ENCODE measurements around the gene MACC1. TPM values are rescaled to one million over a fixed set of nuclear protein-coding genes. Genes with fewer than 3 reads are reported as not detected.

The MACC1 gene
- total and polyA plus RNA-seq, 5 donors from 2014 or later = 0.12 to 1.0 (median 0.21) TPM; not detected in 2

DNA sequence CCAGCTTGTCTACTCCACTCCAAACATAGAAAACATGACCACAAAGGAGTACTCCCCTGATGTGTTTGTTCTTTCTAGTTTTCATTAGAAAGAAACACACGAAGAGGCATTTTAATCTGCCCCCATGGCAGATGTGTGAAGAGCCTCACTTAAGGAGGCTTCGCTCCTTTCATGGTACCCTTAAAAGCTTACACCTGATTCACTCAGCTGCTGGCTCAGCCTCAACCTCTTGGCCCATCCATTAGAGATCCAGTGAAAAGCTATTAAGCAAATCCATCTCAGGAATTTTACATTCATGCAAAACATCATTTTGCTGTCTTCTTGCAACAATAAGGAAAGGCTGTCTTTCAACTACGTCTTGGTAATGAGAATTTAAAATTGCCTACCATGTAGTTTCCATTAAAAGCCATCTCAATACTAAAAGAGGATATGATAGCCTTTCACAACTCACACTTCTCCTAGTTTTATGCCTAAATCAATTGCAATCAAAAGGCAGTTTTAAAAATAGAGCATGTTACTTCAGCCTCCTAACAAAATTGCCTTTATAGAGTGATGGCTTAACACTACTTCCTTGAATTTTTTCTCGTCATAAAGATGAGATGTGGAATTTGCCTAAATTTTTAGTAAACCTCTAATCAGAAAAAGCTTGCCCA lies 22.7 kb downstream of the MACC1 start:
- DNase-seq (no peak), ATAC-seq (ENCODE audit: low read depth in 2 of 2) (no peak)
- H3K9me3 ChIP-seq (ENCODE audit: control insufficient read depth in 2 of 2, low read length in 2 of 2) = no peaks in the 10 kb centered on the region
- no peaks in the 10 kb centered on the region for H3K4me1 ChIP-seq (ENCODE audit: control insufficient read depth, insufficient read depth, low read length, poor library complexity, severe bottlenecking)
- H3K27ac ChIP-seq (ENCODE audit: insufficient read depth, low read length, poor library complexity, severe bottlenecking) = no peak overlapping the region
- Mint-ChIP-seq H3K27ac (no peak overlapping the region), H3K9me3 (peaks cover 0 to 8% (median 2%) of the 10 kb centered on the region in 7 donors), H3K4me3 (no peak overlapping the region), H3K27me3 (no peaks in the 10 kb centered on the region), H3K4me1 (peaks cover 0 to 3% (median 0%) of the 10 kb centered on the region in 4 donors), H3K36me3 (no peaks in the 10 kb centered on the region)
- no peaks in the 10 kb centered on the region for H3K27me3 ChIP-seq (ENCODE audit: control insufficient read depth, insufficient read depth, low read length)
- H3K36me3 ChIP-seq (ENCODE audit: control insufficient read depth, insufficient read depth, low read length) = no peaks in the 10 kb centered on the region
- H3K4me3 ChIP-seq (ENCODE audit: low read depth, low read length) = no peak overlapping the region

DNA sequence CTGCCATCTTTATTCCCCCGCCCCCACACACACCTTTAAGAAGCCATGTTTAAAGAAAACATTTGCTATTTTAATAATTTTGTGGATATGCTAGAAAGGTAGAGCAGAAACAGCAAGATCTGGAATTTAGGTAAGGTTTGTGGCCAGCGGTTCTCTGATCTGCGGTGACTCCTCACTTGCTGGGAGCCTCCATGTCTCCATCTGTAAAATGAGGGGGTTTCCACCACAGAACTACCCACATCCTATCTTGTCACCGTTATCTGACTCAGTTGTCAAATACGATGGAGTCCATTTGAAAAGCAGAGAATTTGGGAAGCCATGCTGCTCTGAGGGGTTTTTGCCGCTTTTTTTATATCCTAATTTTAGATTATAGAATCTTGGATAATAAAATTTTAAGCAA lies 23.3 kb downstream of the MACC1 start:
- no peaks in the 10 kb centered on the region for H3K36me3 Mint-ChIP-seq
- H3K9me3 ChIP-seq (ENCODE audit: control insufficient read depth in 2 of 2, low read length in 2 of 2) = no peaks in the 10 kb centered on the region
- no peak overlapping the region for H3K4me3 ChIP-seq (ENCODE audit: low read depth, low read length)
- H3K4me1 Mint-ChIP-seq = no peaks in the 10 kb centered on the region
- peaks cover 0 to 13% (median 2%) of the 10 kb centered on the region in 7 donors for H3K9me3 Mint-ChIP-seq
- no peak overlapping the region for H3K27ac ChIP-seq (ENCODE audit: insufficient read depth, low read length, poor library complexity, severe bottlenecking)
- ATAC-seq (ENCODE audit: low read depth in 2 of 2) (no peak), DNase-seq (no peak)
- no peaks in the 10 kb centered on the region for H3K36me3 ChIP-seq (ENCODE audit: control insufficient read depth, insufficient read depth, low read length)
- H3K27ac Mint-ChIP-seq = peak overlapping the region in 1 of 3 donors; percentile 60
- H3K4me3 Mint-ChIP-seq = no peak overlapping the region
- H3K27me3 ChIP-seq (ENCODE audit: control insufficient read depth, insufficient read depth, low read length) = no peaks in the 10 kb centered on the region
- no peaks in the 10 kb centered on the region for H3K4me1 ChIP-seq (ENCODE audit: control insufficient read depth, insufficient read depth, low read length, poor library complexity, severe bottlenecking)
- H3K27me3 Mint-ChIP-seq = no peaks in the 10 kb centered on the region

DNA sequence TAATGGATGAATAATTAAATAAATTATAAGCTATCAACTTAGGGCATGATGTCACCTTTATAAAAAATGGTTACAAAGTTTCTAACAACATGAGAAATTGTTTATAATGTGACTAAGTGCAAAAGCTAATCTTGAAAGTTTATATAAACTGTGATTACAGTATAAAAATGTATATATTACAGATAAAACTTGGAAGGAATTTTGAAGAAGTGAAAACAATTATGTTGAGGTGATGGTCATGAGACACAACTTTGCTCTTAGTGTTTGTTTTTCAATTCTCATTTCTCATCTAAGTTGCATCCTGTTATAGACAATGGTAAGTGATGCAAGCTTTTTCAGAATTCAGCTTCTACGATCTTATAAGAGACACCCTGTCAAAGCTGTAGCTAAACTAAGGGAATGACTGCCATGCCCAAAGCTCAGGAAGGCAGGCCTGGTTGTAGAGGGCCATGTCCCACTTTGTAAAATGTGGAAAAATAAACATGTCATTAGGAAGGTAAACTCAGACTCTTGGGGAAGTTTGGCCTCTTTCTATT lies 23.9 kb downstream of the MACC1 start:
- Mint-ChIP-seq H3K4me1 (peaks cover 0 to 4% (median 0%) of the 10 kb centered on the region in 4 donors), H3K9me3 (peaks cover 2 to 13% (median 4%) of the 10 kb centered on the region in 7 donors), H3K27ac (no peak overlapping the region), H3K27me3 (no peaks in the 10 kb centered on the region), H3K4me3 (no peak overlapping the region), H3K36me3 (no peaks in the 10 kb centered on the region)
- DNase-seq (no peak), ATAC-seq (ENCODE audit: low read depth in 2 of 2) (no peak)
- Histone ChIP-seq H3K4me3 (ENCODE audit: low read depth, low read length) (no peak overlapping the region), H3K4me1 (ENCODE audit: control insufficient read depth, insufficient read depth, low read length, poor library complexity, severe bottlenecking) (no peaks in the 10 kb centered on the region), H3K27ac (ENCODE audit: insufficient read depth, low read length, poor library complexity, severe bottlenecking) (no peak overlapping the region), H3K36me3 (ENCODE audit: control insufficient read depth, insufficient read depth, low read length) (no peaks in the 10 kb centered on the region), H3K27me3 (ENCODE audit: control insufficient read depth, insufficient read depth, low read length) (no peaks in the 10 kb centered on the region), H3K9me3 (ENCODE audit: control insufficient read depth in 2 of 2, low read length in 2 of 2) (no peaks in the 10 kb centered on the region)

DNA sequence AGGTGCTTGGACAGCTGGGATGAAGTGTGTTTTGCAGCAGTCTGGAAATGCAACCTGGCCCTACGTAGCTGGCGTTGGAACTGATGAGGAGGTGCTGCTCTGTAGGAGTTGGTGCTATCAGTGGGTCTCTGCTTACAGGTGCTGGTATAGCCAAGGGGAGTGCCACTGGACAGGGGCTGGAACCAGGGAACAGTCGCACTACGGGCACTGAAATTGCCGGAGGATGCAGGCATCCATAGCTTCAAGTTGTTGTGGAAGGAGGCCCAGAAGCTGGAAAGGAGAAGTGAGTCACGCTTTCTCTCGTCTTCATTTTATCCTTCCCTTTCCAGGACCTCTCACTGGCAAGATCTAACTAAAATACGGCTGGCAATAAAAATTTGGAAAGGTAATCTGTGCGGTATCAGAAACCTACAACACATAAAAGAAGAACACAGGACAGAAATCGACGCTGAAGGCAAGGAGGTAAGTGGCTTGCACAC lies 25.8 kb downstream of the MACC1 start:
- H3K4me3 Mint-ChIP-seq = no peak overlapping the region
- no peak for ATAC-seq (ENCODE audit: low read depth in 2 of 2)
- no peaks in the 10 kb centered on the region for H3K27me3 Mint-ChIP-seq

DNA sequence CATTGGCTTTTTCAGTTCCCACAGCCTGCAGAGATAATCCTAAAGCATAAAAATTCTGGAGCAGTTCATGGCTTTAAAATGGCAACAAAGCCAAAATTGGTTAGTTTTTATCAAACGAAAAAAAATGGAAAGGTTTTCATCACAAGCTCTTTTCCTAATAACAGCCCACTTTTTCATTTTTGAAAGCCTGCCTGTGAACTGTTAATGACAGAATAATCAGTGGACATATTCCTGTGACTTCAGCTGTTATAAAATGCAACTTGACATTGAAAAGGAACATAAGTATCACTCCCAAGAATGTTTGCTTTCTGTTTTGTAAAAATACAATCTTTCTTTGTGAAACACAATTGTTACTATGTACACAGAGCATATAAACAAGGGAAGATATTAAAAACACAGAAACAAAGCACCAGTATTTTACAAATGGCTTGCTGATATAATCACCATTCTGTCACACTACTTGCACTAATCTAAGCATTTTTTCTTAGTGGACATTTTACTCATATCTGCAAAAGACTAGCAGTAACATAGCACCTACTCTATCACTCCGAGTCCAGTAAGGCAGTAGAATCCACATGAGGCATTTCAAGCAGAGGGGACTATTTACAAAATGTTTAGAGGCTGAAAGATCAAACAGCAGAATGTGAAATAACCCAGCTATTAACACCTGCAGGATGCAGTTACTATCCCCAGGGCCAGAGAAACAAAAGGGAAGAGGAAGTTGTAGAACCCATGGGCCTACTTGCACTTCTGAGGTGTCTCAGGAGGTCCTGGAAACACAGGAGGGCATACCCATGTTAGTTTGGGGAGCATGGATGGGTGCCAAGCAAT lies 26.4 kb downstream of the MACC1 start:
- DNase-seq (no peak), ATAC-seq (ENCODE audit: low read depth in 2 of 2) (no peak)
- Histone ChIP-seq H3K27me3 (ENCODE audit: control insufficient read depth, insufficient read depth, low read length) (no peaks in the 10 kb centered on the region), H3K4me3 (ENCODE audit: low read depth, low read length) (no peak overlapping the region), H3K36me3 (ENCODE audit: control insufficient read depth, insufficient read depth, low read length) (no peaks in the 10 kb centered on the region), H3K27ac (ENCODE audit: insufficient read depth, low read length, poor library complexity, severe bottlenecking) (no peak overlapping the region), H3K4me1 (ENCODE audit: control insufficient read depth, insufficient read depth, low read length, poor library complexity, severe bottlenecking) (no peaks in the 10 kb centered on the region), H3K9me3 (ENCODE audit: control insufficient read depth in 2 of 2, low read length in 2 of 2) (no peaks in the 10 kb centered on the region)
- H3K36me3 Mint-ChIP-seq = no peaks in the 10 kb centered on the region
- peaks cover 0 to 4% (median 0%) of the 10 kb centered on the region in 4 donors for H3K4me1 Mint-ChIP-seq
- H3K27ac Mint-ChIP-seq = no peak overlapping the region
- H3K27me3 Mint-ChIP-seq = no peaks in the 10 kb centered on the region
- no peak overlapping the region for H3K4me3 Mint-ChIP-seq
- peaks cover 2 to 13% (median 4%) of the 10 kb centered on the region in 7 donors for H3K9me3 Mint-ChIP-seq

More for the DNA sequence above, 25.8 kb downstream of the MACC1 start:
- Histone ChIP-seq H3K27me3 (ENCODE audit: control insufficient read depth, insufficient read depth, low read length) (no peaks in the 10 kb centered on the region), H3K9me3 (ENCODE audit: control insufficient read depth in 2 of 2, low read length in 2 of 2) (no peaks in the 10 kb centered on the region), H3K36me3 (ENCODE audit: control insufficient read depth, insufficient read depth, low read length) (no peaks in the 10 kb centered on the region), H3K4me1 (ENCODE audit: control insufficient read depth, insufficient read depth, low read length, poor library complexity, severe bottlenecking) (no peaks in the 10 kb centered on the region), H3K4me3 (ENCODE audit: low read depth, low read length) (no peak overlapping the region), H3K27ac (ENCODE audit: insufficient read depth, low read length, poor library complexity, severe bottlenecking) (no peak overlapping the region)
- no peak overlapping the region for H3K27ac Mint-ChIP-seq
- H3K4me1 Mint-ChIP-seq = peaks cover 0 to 4% (median 0%) of the 10 kb centered on the region in 4 donors
- no peak for DNase-seq
- peaks cover 2 to 13% (median 4%) of the 10 kb centered on the region in 7 donors for H3K9me3 Mint-ChIP-seq
- no peaks in the 10 kb centered on the region for H3K36me3 Mint-ChIP-seq

DNA sequence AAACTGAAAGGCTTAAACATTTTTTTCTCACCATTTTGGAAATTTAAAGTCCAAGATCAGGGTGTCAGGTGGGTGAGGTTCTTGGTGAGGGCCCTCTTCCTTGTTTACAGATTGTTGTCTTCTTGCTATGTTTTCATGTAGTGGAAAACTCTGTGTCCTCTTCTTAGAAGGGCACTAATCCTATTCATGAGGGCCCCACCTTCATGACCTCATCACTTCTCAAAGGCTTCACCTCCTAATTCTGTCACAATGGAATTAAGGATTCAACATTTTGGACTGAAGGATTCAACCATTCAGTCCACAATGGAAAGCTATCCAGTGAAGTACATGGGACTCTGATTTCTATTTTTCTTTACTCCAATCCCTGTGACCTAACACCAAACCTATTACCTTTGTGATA lies 27.3 kb downstream of the MACC1 start:
- peaks cover 2 to 13% (median 4%) of the 10 kb centered on the region in 7 donors for H3K9me3 Mint-ChIP-seq

DNA sequence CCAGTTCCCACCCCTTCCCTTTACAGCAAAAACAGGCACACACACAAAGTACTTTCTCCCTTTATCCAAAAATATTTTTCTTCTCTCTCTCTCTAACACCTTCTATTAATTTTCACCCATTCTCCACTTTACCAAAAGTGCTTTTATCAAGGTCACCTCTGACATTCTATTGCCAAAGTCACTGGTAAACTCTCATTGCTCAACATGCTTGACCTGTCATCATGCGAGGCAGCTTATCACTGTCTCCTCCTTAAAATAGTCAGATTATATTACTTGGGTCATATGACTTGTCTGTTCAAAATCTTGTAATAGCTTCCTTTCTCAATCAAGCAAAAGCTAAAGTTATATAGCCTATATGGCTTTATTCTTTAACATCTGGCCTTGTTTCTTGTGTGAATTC lies 28.6 kb downstream of the MACC1 start:
- H3K27me3 Mint-ChIP-seq = no peaks in the 10 kb centered on the region
- no peaks in the 10 kb centered on the region for H3K36me3 Mint-ChIP-seq
- no peaks in the 10 kb centered on the region for H3K9me3 ChIP-seq (ENCODE audit: control insufficient read depth in 2 of 2, low read length in 2 of 2)
- ATAC-seq (ENCODE audit: low read depth in 2 of 2) (no peak), DNase-seq (no peak)
- no peaks in the 10 kb centered on the region for H3K27me3 ChIP-seq (ENCODE audit: control insufficient read depth, insufficient read depth, low read length)
- no peak overlapping the region for H3K27ac ChIP-seq (ENCODE audit: insufficient read depth, low read length, poor library complexity, severe bottlenecking)
- H3K4me3 ChIP-seq (ENCODE audit: low read depth, low read length) = no peak overlapping the region
- no peak overlapping the region for H3K27ac Mint-ChIP-seq
- no peaks in the 10 kb centered on the region for H3K4me1 ChIP-seq (ENCODE audit: control insufficient read depth, insufficient read depth, low read length, poor library complexity, severe bottlenecking)
- no peaks in the 10 kb centered on the region for H3K36me3 ChIP-seq (ENCODE audit: control insufficient read depth, insufficient read depth, low read length)
- H3K9me3 Mint-ChIP-seq = peaks cover 2 to 18% (median 5%) of the 10 kb centered on the region in 7 donors
- no peak overlapping the region for H3K4me3 Mint-ChIP-seq
- H3K4me1 Mint-ChIP-seq = peaks cover 0 to 4% (median 0%) of the 10 kb centered on the region in 4 donors

More for the DNA sequence above, 27.3 kb downstream of the MACC1 start:
- H3K9me3 ChIP-seq (ENCODE audit: control insufficient read depth in 2 of 2, low read length in 2 of 2) = no peaks in the 10 kb centered on the region
- Mint-ChIP-seq H3K27me3 (no peaks in the 10 kb centered on the region), H3K36me3 (no peaks in the 10 kb centered on the region), H3K4me3 (no peak overlapping the region), H3K27ac (no peak overlapping the region), H3K4me1 (peaks cover 0 to 4% (median 0%) of the 10 kb centered on the region in 4 donors)
- H3K27ac ChIP-seq (ENCODE audit: insufficient read depth, low read length, poor library complexity, severe bottlenecking) = no peak overlapping the region
- H3K4me1 ChIP-seq (ENCODE audit: control insufficient read depth, insufficient read depth, low read length, poor library complexity, severe bottlenecking) = no peaks in the 10 kb centered on the region
- H3K27me3 ChIP-seq (ENCODE audit: control insufficient read depth, insufficient read depth, low read length) = no peaks in the 10 kb centered on the region
- ATAC-seq (ENCODE audit: low read depth in 2 of 2) (no peak), DNase-seq (no peak)
- H3K36me3 ChIP-seq (ENCODE audit: control insufficient read depth, insufficient read depth, low read length) = no peaks in the 10 kb centered on the region
- H3K4me3 ChIP-seq (ENCODE audit: low read depth, low read length) = no peak overlapping the region
